H1 (cell line): ENCODE measurements around the gene COQ9. TPM values are rescaled to one million over a fixed set of nuclear protein-coding genes. Genes with fewer than 3 reads are reported as not detected.

Experiments
- ASH2L ChIP-seq: fragments of 200-600, 300-600 bp; sonication (generic); IDR thresholded peaks from one replicate; pipeline ENCODE4 v1.7.1; 2017; ENCODE audit warnings: low read length
- CHD1 ChIP-seq: IDR thresholded peaks from 2 replicates; pipeline ENCODE4 v1.6.1; 2012; ENCODE audit warnings: low read depth, low read length, improper control_type of control experiment
- CREB1 ChIP-seq: IDR thresholded peaks from 2 replicates; pipeline ENCODE4 v1.6.1; 2012; ENCODE audit warnings: inconsistent platforms
- polyA plus RNA-seq, 7 experiments: library from polyadenylated mRNA; depleted of rRNA in 3 of 7; stranded (reverse) in 5 of 7; unstranded in 2 of 7; fragments of >200 nt in 5 of 7; fragments of 200-250 nt in 2 of 7; gene quantifications; 1 replicate in 5 of 7; 2 replicates in 1 of 7; 4 replicates in 1 of 7; pipeline versions ENCODE4 v1.2.1 to v1.2.3, GENCODE V29; 2011 to 2013; ENCODE audit warnings: missing spikeins in 2 of 7, mixed read lengths in 2 of 7
- total RNA-seq: library from RNA; stranded (reverse); fragmentation: NEBNext Ultra II Directional; extraction: Animal tissue kit (Norgen Biotek cat#: 25700); gene quantifications from 2 replicates; pipeline ENCODE4 v1.2.1, GENCODE V29; 2021

COQ9 gene
- total and polyA plus RNA-seq, 2 of the 8 experiments (the other 6 are each of a cell fraction or from before 2014, with no cell fraction given) = 33.3 to 60.3 TPM

DNA sequence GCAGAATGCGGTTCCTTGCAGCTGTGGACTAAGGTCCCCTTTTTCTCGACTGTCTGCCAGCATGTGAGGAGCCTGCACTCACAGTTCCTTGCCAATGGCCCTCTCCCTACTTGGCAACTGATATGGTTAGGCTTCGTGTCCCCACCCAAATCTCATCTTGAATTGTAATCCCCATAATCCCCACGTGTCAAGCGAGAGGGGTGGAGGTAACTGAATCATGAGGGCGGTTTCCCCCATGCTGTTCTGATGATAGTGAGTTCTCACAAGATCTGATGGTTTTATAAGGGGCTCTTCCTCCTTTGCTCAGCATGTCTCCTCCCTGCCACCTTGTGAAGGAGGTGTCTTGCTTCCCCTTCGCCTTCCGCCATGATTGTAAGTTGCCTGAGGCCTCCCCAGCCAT, 20.0 kb upstream of the COQ9 start (continued):
- no peak for TF ChIP-seq CHD1
- no peak for TF ChIP-seq ASH2L
- TF ChIP-seq CREB1 = no peak
